Measurements from ENCODE around the gene WDR72.

Gene WDR72

DNA sequence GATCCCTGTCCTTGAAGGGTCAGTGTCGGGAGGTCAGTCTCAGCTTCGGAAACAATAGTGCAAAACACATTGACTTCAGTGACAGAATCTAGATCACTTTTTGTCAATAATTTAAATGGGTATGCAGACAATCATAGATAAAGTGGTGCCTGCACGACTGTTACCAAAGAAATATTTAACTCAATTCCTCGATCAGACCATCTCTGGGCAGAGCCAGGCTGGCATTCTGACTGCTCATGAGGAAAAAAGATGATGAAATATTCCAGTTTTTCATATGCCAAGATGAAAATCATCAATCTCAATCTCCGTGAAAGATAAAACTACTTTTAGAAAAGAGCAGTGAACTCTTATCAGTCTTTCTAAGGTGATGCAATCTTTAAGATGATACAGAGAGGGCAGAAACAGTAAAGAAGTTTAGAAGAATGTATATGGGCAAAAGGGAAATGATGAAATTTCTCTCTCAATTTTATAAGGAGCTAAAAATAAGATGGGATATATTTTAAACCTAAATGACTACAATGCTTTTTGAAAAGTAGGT is 169.9 kb downstream of the WDR72 start:
- Histone ChIP-seq H3K9me3 (ENCODE audit: insufficient read depth, low read length) (no peaks in the 10 kb centered on the region), H3K27me3 (ENCODE audit: insufficient read depth, insufficient read length) (no peaks in the 10 kb centered on the region), H3K9ac (ENCODE audit: insufficient read length, low read depth) (no peak overlapping the region), H3K4me1 (ENCODE audit: insufficient read depth, insufficient read length) (no peaks in the 10 kb centered on the region), H3K36me3 (ENCODE audit: insufficient read depth, insufficient read length, low read length) (no peaks in the 10 kb centered on the region), H3K4me3 (ENCODE audit: insufficient read length, low read depth) (no peak overlapping the region)
- no peak for DNase-seq (ENCODE audit: low read depth, low spot score)
- TF ChIP-seq YY1 (IDR thresholded peaks at IDR 0.05; ENCODE audit: insufficient read depth, insufficient read length): no peak
- TF ChIP-seq ZNF274 (IDR thresholded peaks at IDR 0.05; ENCODE audit: low read depth, low read length): no peak
- TF ChIP-seq SUZ12 (IDR thresholded peaks at IDR 0.05; ENCODE audit: extremely low read depth, insufficient read depth, insufficient read length): no peak

DNA sequence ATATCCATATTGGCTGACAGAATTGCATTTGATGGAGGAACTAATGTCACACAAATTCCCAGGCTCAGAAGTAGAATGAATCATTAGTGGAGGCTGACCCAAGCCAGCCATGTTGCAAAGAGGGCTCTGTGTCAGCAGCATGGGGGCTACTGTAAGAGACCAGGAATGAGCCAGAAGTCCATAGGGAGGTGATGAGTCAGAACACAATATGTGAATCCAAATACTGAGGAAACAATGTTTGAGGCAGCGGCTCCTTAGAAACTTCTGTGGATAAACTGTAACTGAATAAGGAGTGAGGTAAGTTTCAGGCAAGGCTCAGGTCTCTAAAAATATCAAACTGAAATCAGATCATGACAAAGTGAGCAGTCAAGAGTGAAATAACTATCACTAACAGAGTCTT is 170.7 kb downstream of the WDR72 start:
- H3K27me3 ChIP-seq (ENCODE audit: insufficient read depth, insufficient read length): no peaks in the 10 kb centered on the region
- TF ChIP-seq ZNF274 (IDR thresholded peaks at IDR 0.05; ENCODE audit: low read depth, low read length): no peak
- H3K36me3 ChIP-seq (ENCODE audit: insufficient read depth, insufficient read length, low read length): no peaks in the 10 kb centered on the region
- H3K9ac ChIP-seq (ENCODE audit: insufficient read length, low read depth): no peak overlapping the region
- no peaks in the 10 kb centered on the region for H3K9me3 ChIP-seq (ENCODE audit: insufficient read depth, low read length)
- H3K4me1 ChIP-seq (ENCODE audit: insufficient read depth, insufficient read length): no peaks in the 10 kb centered on the region
- no peak for DNase-seq (ENCODE audit: low read depth, low spot score)
- no peak overlapping the region for H3K4me3 ChIP-seq (ENCODE audit: insufficient read length, low read depth)

DNA sequence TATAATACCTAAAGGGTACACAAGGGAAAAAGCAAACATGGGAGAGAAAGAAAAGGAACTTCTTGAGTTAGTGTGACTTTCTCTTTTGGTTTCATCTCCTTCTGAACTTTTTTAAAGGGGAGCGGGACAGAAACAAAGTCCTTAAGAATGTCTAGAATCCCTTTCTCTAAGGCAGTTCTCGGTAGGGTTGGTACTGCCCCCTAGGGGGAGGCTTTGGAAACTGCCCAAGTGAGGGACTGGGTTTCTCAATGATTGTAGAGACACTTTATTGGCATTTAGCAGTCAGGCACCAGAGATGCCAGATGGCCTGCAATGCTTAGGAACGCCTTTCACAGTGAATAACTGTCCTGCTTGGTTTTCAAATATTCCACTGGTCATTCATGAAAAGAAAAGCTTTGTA is 172.7 kb downstream of the WDR72 start:
- H3K27me3 ChIP-seq (ENCODE audit: insufficient read depth, insufficient read length): no peaks in the 10 kb centered on the region
- no peak overlapping the region for H3K9ac ChIP-seq (ENCODE audit: insufficient read length, low read depth)
- H3K4me3 ChIP-seq (ENCODE audit: insufficient read length, low read depth): no peak overlapping the region
- TF ChIP-seq YY1 (IDR thresholded peaks at IDR 0.05; ENCODE audit: insufficient read depth, insufficient read length) (no peak), ZNF274 (IDR thresholded peaks at IDR 0.05; ENCODE audit: low read depth, low read length) (no peak), SUZ12 (IDR thresholded peaks at IDR 0.05; ENCODE audit: extremely low read depth, insufficient read depth, insufficient read length) (no peak)
- H3K9me3 ChIP-seq (ENCODE audit: insufficient read depth, low read length): no peaks in the 10 kb centered on the region
- H3K36me3 ChIP-seq (ENCODE audit: insufficient read depth, insufficient read length, low read length): no peaks in the 10 kb centered on the region
- H3K4me1 ChIP-seq (ENCODE audit: insufficient read depth, insufficient read length): no peaks in the 10 kb centered on the region
- DNase-seq (ENCODE audit: low read depth, low spot score): peak; percentile 58

DNA sequence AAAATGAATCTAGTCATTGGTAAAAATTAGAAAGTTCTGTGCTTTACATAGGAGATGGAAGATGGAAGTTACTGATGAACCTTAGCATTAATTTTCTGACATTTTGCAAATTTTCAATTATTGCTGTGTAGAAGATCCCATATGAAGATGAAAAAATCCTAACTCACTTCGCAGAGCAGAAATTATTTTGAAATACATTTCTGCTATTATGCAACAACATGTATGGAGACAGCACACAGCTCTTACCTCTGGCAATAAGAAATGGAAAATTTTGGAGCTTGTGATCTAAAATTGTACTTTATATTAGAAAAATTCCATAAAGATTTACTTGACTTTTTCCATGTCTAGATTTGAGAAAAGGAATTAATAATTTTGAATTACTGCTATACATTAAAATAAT is 177.9 kb downstream of the WDR72 start:
- H3K27me3 ChIP-seq (ENCODE audit: insufficient read depth, insufficient read length): no peaks in the 10 kb centered on the region
- no peak overlapping the region for H3K9ac ChIP-seq (ENCODE audit: insufficient read length, low read depth)
- H3K4me1 ChIP-seq (ENCODE audit: insufficient read depth, insufficient read length): no peaks in the 10 kb centered on the region
- H3K4me3 ChIP-seq (ENCODE audit: insufficient read length, low read depth): no peak overlapping the region
- DNase-seq (ENCODE audit: low read depth, low spot score): no peak
- no peaks in the 10 kb centered on the region for H3K36me3 ChIP-seq (ENCODE audit: insufficient read depth, insufficient read length, low read length)
- no peaks in the 10 kb centered on the region for H3K9me3 ChIP-seq (ENCODE audit: insufficient read depth, low read length)
- TF ChIP-seq SUZ12 (IDR thresholded peaks at IDR 0.05; ENCODE audit: extremely low read depth, insufficient read depth, insufficient read length): no peak
- TF ChIP-seq YY1 (IDR thresholded peaks at IDR 0.05; ENCODE audit: insufficient read depth, insufficient read length): no peak

DNA sequence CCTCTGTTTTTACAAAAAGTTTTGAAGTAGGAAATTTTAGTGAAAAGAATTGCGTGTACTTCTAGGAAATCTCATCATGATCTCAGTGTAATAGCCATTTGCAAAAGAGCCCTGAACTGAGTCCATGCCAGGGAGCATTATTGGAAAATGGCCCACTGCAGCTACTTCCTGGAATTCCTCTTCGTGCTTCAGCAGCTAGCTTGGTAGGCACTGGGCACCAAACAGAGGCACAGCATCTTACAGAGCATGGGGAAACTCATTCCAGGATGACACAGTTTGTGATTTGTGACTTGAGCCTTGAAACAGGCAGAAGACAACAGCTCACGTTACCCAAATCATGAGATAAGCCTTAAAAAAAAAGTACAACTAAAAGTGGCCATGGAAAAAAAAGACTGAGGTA is 179.1 kb downstream of the WDR72 start:
- Histone ChIP-seq H3K4me3 (ENCODE audit: insufficient read length, low read depth) (no peak overlapping the region), H3K9ac (ENCODE audit: insufficient read length, low read depth) (no peak overlapping the region), H3K27me3 (ENCODE audit: insufficient read depth, insufficient read length) (no peaks in the 10 kb centered on the region), H3K4me1 (ENCODE audit: insufficient read depth, insufficient read length) (no peaks in the 10 kb centered on the region), H3K36me3 (ENCODE audit: insufficient read depth, insufficient read length, low read length) (no peaks in the 10 kb centered on the region), H3K9me3 (ENCODE audit: insufficient read depth, low read length) (no peaks in the 10 kb centered on the region)
- TF ChIP-seq SUZ12 (IDR thresholded peaks at IDR 0.05; ENCODE audit: extremely low read depth, insufficient read depth, insufficient read length) (no peak), ZNF274 (IDR thresholded peaks at IDR 0.05; ENCODE audit: low read depth, low read length) (no peak), YY1 (IDR thresholded peaks at IDR 0.05; ENCODE audit: insufficient read depth, insufficient read length) (no peak)
- no peak for DNase-seq (ENCODE audit: low read depth, low spot score)

DNA sequence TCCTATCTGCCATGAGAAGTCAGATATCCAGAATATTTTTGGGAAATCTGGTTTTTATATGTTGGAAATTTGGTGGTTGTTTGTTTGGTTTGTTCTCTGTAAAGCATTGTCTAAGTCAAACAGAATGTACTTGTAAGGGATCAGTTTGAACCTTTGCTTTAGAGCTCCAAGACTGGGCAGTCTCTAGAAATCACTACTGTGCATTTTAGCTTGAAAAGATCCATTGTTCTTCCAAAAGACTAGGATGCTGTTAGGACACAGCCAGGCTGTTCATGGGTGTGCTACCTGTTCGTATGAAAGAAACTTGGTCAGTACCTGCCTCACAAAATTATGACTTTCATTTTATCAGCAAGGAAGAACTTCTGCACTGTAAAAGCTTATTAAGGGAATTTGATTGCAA is 182.6 kb downstream of the WDR72 start:
- Histone ChIP-seq H3K4me1 (ENCODE audit: insufficient read depth, insufficient read length) (no peaks in the 10 kb centered on the region), H3K4me3 (ENCODE audit: insufficient read length, low read depth) (no peak overlapping the region), H3K9ac (ENCODE audit: insufficient read length, low read depth) (no peak overlapping the region), H3K36me3 (ENCODE audit: insufficient read depth, insufficient read length, low read length) (no peaks in the 10 kb centered on the region), H3K27me3 (ENCODE audit: insufficient read depth, insufficient read length) (no peaks in the 10 kb centered on the region), H3K9me3 (ENCODE audit: insufficient read depth, low read length) (no peaks in the 10 kb centered on the region)
- no peak for DNase-seq (ENCODE audit: low read depth, low spot score)
- TF ChIP-seq YY1 (IDR thresholded peaks at IDR 0.05; ENCODE audit: insufficient read depth, insufficient read length) (no peak), ZNF274 (IDR thresholded peaks at IDR 0.05; ENCODE audit: low read depth, low read length) (no peak), SUZ12 (IDR thresholded peaks at IDR 0.05; ENCODE audit: extremely low read depth, insufficient read depth, insufficient read length) (no peak)

DNA sequence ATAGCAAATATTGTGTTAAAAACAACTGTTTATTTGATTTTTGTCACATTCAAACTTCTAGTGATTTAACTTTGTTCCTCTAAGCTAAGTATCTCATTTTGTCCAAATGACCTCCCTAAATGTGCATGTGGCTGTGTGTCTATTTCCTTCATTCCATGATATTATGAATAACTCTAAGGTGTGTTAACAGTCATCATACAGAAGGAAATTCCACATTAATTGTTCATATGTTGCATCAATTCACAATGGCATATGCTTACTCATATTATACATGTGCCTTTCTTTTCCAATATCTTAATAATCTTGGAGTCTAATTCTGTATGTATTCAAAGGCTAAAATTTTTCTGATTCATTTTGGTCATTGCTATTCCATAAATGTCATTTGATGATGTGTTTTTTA is 186.4 kb downstream of the WDR72 start:
- no peak for TF ChIP-seq YY1 (IDR thresholded peaks at IDR 0.05; ENCODE audit: insufficient read depth, insufficient read length)
- no peak for TF ChIP-seq ZNF274 (IDR thresholded peaks at IDR 0.05; ENCODE audit: low read depth, low read length)
- TF ChIP-seq SUZ12 (IDR thresholded peaks at IDR 0.05; ENCODE audit: extremely low read depth, insufficient read depth, insufficient read length): no peak
- Histone ChIP-seq H3K9ac (ENCODE audit: insufficient read length, low read depth) (no peak overlapping the region), H3K4me1 (ENCODE audit: insufficient read depth, insufficient read length) (no peaks in the 10 kb centered on the region), H3K27me3 (ENCODE audit: insufficient read depth, insufficient read length) (no peaks in the 10 kb centered on the region), H3K4me3 (ENCODE audit: insufficient read length, low read depth) (no peak overlapping the region), H3K36me3 (ENCODE audit: insufficient read depth, insufficient read length, low read length) (no peaks in the 10 kb centered on the region), H3K9me3 (ENCODE audit: insufficient read depth, low read length) (no peaks in the 10 kb centered on the region)
- no peak for DNase-seq (ENCODE audit: low read depth, low spot score)

Data from NT2/D1 (cell line).